Measurements from ENCODE around the gene IL11. TPM values are rescaled to one million over a fixed set of nuclear protein-coding genes. Genes with fewer than 3 reads are reported as not detected.

The IL11 gene
- total RNA-seq, 1 experiment from 2014 or later, result 39.1 TPM

DNA sequence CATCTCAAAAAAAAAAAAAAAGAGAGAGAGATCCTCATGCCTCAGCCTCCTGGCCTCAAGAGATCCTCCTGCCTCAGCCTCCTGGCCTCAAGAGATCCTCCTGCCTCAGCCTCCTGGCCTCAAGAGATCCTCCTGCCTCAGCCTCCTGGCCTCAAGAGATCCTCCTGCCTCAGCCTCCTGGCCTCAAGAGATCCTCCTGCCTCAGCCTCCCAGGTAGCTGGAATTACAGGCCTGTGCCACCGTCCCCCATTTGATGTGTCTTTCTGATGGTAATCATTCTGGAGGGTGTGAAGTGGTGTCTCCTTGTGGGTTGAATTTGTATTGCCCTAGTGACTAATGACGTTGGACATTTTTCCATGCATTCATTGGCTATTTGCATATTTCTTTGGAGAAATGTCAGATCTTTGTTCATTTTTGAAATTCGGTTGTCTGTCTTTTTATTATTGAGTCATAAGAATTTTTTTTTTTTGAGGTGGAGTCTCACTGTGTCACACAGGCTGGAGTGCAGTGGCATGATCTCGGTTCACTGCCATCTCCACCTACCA lies 41.4 kb downstream of the IL11 start:
- DNase-seq (ENCODE audit: low read depth), result peak; percentile 43

GRCh38 chr19:55325172-55325571 lies 45.1 kb downstream of the IL11 start, which contains the start of gene TMEM150B:
Gene TMEM150B, minus strand, starts transcription at chr19:55325341. Its CDS starts 4,305 bp downstream, at chr19:55321036.
- no peak for DNase-seq (ENCODE audit: low read depth)

GRCh38 chr19:55324662-55325061 lies 45.6 kb downstream of the IL11 start:
- DNase-seq (ENCODE audit: low read depth), result no peak

DNA sequence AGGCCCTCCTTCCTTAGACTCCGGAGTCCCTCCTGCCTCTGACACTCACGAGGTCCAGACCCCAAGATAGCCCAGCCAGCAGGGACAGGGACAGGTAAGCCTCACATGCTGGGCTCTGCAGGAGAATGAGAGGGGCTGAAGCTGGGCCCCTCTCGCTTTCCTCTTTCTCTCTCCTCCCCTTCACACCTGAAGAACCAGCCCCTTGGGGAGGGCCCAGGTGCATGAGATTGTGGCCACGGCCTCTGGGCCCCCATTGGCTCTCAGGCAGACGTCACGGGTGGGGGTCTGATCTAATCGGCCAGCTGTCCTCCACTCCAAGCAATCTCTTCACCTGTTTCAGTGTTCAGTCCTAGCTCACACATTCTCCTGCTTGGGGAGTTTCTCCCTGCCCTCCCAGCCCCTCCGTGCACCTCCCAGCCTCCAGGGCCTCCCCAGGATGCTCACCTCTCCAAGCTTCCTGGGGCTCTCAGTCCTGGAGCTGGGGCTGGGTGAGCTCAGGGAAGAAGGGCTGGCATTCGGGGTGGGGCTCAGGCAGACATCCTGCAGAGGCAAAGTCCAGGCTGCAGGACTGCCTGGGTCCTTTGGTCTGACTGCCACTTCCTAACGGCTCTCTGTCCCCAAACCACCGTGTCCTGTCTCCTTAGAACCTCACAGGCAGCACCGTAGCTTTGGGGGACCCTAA lies 47.9 kb downstream of the IL11 start:
- DNase-seq (ENCODE audit: low read depth), result no peak

DNA sequence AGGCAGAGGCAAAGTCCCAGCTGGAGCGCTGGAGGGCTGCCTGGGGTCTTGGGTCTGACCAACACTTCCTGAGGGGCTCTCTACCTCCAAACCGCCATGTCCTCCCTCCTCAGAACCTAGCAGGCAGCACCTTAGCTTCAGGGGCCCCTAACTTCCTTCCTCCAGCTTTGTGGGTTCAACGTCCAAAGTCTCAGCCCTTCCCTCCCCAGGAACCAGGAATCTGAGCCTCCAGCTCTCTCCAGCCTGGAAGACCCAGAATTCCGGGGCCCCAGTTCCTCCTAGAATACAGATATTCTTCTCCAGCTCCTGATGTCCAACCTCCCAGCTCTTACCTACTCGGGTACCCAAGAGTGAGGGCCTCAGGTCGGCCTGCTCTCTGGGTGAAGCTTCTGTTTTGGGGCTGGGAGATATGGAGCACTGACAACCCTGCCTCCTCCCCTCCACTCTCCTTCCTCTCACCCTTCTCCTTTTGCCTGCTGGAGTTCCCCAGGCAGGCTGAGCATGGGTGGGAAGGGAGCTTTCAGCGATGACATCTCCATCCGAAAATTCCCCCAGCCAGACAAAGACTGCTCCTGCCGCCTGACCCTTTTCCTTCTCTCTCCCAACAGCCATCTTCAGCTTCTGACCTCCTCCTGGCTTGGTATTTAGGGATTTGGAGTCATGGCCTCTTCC lies 48.7 kb downstream of the IL11 start:
- DNase-seq (ENCODE audit: low read depth), result no peak

DNA sequence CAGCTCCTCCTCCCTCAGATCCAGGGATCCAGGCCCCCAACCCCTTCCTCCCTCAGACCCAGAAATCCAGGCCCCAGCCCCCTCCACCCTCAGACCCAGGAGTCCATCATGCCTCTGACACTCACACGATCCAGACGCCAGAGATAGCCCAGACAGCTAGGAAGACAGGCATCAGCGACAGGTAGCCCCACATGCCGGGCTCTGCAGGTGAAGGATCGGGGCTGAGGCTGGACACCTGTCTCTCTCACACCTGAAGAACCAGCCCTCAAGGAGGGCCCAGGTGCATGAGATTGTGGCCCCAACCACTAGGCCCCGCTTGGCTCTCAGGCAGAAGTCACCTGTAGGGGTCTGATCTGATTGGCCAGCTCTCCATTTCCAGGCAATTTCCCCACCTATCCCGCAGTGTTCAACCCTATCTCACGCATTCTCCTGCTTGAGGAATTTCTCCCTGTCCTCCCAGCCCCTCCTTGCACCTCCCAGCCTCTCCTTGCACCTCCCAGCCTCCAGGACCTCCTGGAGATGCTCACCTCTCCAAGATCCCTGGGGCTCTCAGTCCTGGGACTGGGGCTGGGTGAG lies 49.3 kb downstream of the IL11 start:
- no peak for DNase-seq (ENCODE audit: low read depth)

DNA sequence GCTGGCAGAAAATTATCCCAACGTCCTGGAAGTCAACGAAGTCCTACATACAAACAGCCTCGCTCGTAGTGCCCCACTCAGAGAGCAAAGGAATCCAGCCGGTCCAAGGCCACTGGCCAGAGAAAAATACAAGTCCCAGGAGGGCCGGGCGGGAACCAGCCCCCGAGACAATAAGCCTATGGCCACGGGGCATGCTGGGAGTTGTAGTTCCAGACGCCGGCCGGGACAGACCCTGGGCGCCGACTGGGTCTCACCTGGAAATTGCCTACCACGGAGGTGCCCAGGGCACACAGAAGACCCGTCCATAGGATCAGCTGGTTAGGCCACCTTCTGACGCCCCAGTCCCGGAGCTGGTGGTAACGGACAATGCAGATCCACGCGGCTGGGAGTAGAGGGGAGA lies 50.5 kb downstream of the IL11 start:
- peak; percentile 17 for DNase-seq (ENCODE audit: low read depth)

GRCh38 chr19:55316646-55317045 lies 53.6 kb downstream of the IL11 start:
- no peak for DNase-seq (ENCODE audit: low read depth)

- DNase-seq (ENCODE audit: low read depth), result no peak
Measured at GRCh38 chr19:55315956-55316525, 54.2 kb downstream of the IL11 start.

DNA sequence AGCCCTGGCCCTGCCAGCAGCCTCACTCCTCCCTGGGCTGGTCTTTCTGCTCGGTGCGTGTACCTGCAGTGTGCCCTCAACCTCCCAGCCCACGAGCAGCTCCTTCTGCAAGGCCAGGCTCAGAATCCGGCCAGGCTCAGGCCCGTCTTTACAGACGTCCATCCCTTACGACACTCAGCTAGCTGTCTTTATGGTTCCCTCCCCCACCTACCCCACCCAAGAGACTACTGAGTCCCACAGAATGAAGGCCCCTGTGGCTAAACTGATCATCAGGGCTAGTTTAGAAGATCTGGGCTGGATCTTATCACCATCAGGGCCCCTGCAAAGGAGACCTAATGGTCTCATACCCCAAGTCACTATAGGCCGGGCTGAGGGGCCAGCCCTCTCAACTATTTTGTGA lies 55.9 kb downstream of the IL11 start:
- no peak for DNase-seq (ENCODE audit: low read depth)

Other genes starting within 250 kb of the IL11 start
- gene TNNT1, start 221.3 kb downstream of the IL11 start, total RNA-seq (2014; rRNA removed; shearing (Covaris generic)), result 25.5 and 40.1 TPM in 2 replicates
- 0.42 TPM in 1 of 2 replicates, not detected in the other for gene TNNI3, start 212.7 kb downstream of the IL11 start, total RNA-seq (2014; rRNA removed; shearing (Covaris generic))
- gene DNAAF3, start 203.8 kb downstream of the IL11 start, total RNA-seq (2014; rRNA removed; shearing (Covaris generic)), result 0.44 and 4.0 TPM in 2 replicates
- not detected in 2 replicates for gene SYT5, start 190.2 kb downstream of the IL11 start, total RNA-seq (2014; rRNA removed; shearing (Covaris generic))
- gene PTPRH, start 161.0 kb downstream of the IL11 start, total RNA-seq (2014; rRNA removed; shearing (Covaris generic)), result 0.79 and 1.5 TPM in 2 replicates
- gene TMEM86B, start 141.7 kb downstream of the IL11 start, total RNA-seq (2014; rRNA removed; shearing (Covaris generic)), result 1.2 and 1.7 TPM in 2 replicates
- 23.9 and 48.8 TPM in 2 replicates for gene PPP6R1, start 111.4 kb downstream of the IL11 start, total RNA-seq (2014; rRNA removed; shearing (Covaris generic))
- gene HSPBP1, start 90.4 kb downstream of the IL11 start, total RNA-seq (2014; rRNA removed; shearing (Covaris generic)), result 25.5 and 37.2 TPM in 2 replicates
- gene BRSK1, start 86.5 kb downstream of the IL11 start, total RNA-seq (2014; rRNA removed; shearing (Covaris generic)), result 0.17 and 2.7 TPM in 2 replicates
- gene TMEM150B, start 45.1 kb downstream of the IL11 start, total RNA-seq (2014; rRNA removed; shearing (Covaris generic)), result not detected in 2 replicates
- 5.2 and 10.0 TPM in 2 replicates for gene KMT5C, start 30.6 kb downstream of the IL11 start, total RNA-seq (2014; rRNA removed; shearing (Covaris generic))
- 0.30 TPM in 1 of 2 replicates, not detected in the other for gene COX6B2, start 15.7 kb downstream of the IL11 start, total RNA-seq (2014; rRNA removed; shearing (Covaris generic))
- gene GARIN5B, start 7.2 kb downstream of the IL11 start, total RNA-seq (2014; rRNA removed; shearing (Covaris generic)), result not detected in 2 replicates
- 0.22 TPM in 1 of 2 replicates, not detected in the other for gene TMEM190, start 6.4 kb upstream of the IL11 start, total RNA-seq (2014; rRNA removed; shearing (Covaris generic))
- gene TMEM238, start 13.8 kb upstream of the IL11 start, total RNA-seq (2014; rRNA removed; shearing (Covaris generic)), result 1.1 and 1.2 TPM in 2 replicates
- gene RPL28, start 15.5 kb upstream of the IL11 start, total RNA-seq (2014; rRNA removed; shearing (Covaris generic)), result 452 and 738 TPM in 2 replicates
- gene UBE2S, start 37.3 kb upstream of the IL11 start, total RNA-seq (2014; rRNA removed; shearing (Covaris generic)), result 192 and 378 TPM in 2 replicates
- gene SHISA7, start 72.8 kb upstream of the IL11 start, total RNA-seq (2014; rRNA removed; shearing (Covaris generic)), result not detected in 2 replicates
- gene ISOC2, start 91.2 kb upstream of the IL11 start, total RNA-seq (2014; rRNA removed; shearing (Covaris generic)), result 123 and 134 TPM in 2 replicates
- gene C19orf85, start 94.3 kb upstream of the IL11 start, total RNA-seq (2014; rRNA removed; shearing (Covaris generic)), result not detected in 2 replicates
- 8.8 and 13.9 TPM in 2 replicates for gene ZNF628, start 106.2 kb upstream of the IL11 start, total RNA-seq (2014; rRNA removed; shearing (Covaris generic))
- 14.4 and 26.1 TPM in 2 replicates for gene NAT14, start 114.7 kb upstream of the IL11 start, total RNA-seq (2014; rRNA removed; shearing (Covaris generic))
- gene SSC5D, start 118.0 kb upstream of the IL11 start, total RNA-seq (2014; rRNA removed; shearing (Covaris generic)), result 1.8 and 7.2 TPM in 2 replicates
- gene SBK2, start 166.7 kb upstream of the IL11 start, total RNA-seq (2014; rRNA removed; shearing (Covaris generic)), result 0.20 TPM in 1 of 2 replicates, not detected in the other
- not detected in 2 replicates for gene SBK3, start 175.1 kb upstream of the IL11 start, total RNA-seq (2014; rRNA removed; shearing (Covaris generic))
- gene ZNF579, start 210.4 kb upstream of the IL11 start, total RNA-seq (2014; rRNA removed; shearing (Covaris generic)), result 1.6 and 4.3 TPM in 2 replicates
- 0.81 and 6.3 TPM in 2 replicates for gene FIZ1, start 229.1 kb upstream of the IL11 start, total RNA-seq (2014; rRNA removed; shearing (Covaris generic))
- gene ZNF524, start 229.8 kb upstream of the IL11 start, total RNA-seq (2014; rRNA removed; shearing (Covaris generic)), result 11.7 and 14.7 TPM in 2 replicates
- gene ZNF865, start 235.2 kb upstream of the IL11 start, total RNA-seq (2014; rRNA removed; shearing (Covaris generic)), result 1.4 and 2.5 TPM in 2 replicates